Upper lobe of right lung (tissue), 1 donor: ENCODE measurements around the gene DUS1L. TPM values are rescaled to one million over a fixed set of nuclear protein-coding genes. Genes with fewer than 3 reads are reported as not detected.

Experiments used
- ATAC-seq: fragments of 200-7000 bp; cut with Tn5 transposase; one replicate; pipeline ENCODE4 v1.9.1; 2020; ENCODE audit warnings: mild to moderate bottlenecking, moderate library complexity
- DNase-seq: peaks from one replicate; pipeline ENCODE4 v3.0.0-alpha.2; 2020
- H3K27ac ChIP-seq: fragments of 200-600 bp; one replicate; pipeline ENCODE4 v1.8.0; 2022
- H3K27me3 ChIP-seq: fragments of 200-600 bp; one replicate; pipeline ENCODE4 v1.8.0; 2022; ENCODE audit warnings: mild to moderate bottlenecking
- H3K36me3 ChIP-seq: fragments of 200-600 bp; one replicate; pipeline ENCODE4 v1.8.0; 2022
- H3K4me1 ChIP-seq: fragments of 200-600 bp; one replicate; pipeline ENCODE4 v1.8.0; 2022
- H3K4me3 ChIP-seq: fragments of 200-600 bp; one replicate; pipeline ENCODE4 v1.8.0; 2022; ENCODE audit warnings: mild to moderate bottlenecking
- H3K9me3 ChIP-seq: fragments of 200-600 bp; one replicate; pipeline ENCODE4 v1.8.0; 2022
- intact Hi-C: fragments of 100-400 bp; cut with DNase I; formaldehyde crosslinking; loops from one replicate; pipeline ENCODE4 v1.11.0; 2022
- total RNA-seq: library from RNA; stranded (reverse); fragmentation: NEBNext Ultra II Directional; extraction: Animal tissue kit (Norgen Biotek cat#: 25700); gene quantifications from one replicate; pipeline ENCODE4 v1.2.1, GENCODE V29; 2021
- TF ChIP-seq, protein P1 (sequence below): fragments of 200-600 bp; IDR thresholded peaks from one replicate; pipeline ENCODE4 v1.8.0; 2022; ENCODE audit warnings: antibody characterized with exemption
- donor health status: DM: no; HTN: yes; CAD: no; lungs with severe emphysema.

DUS1L gene
- total RNA-seq, 1 donor from 2014 or later: 82.4 TPM

DNA sequence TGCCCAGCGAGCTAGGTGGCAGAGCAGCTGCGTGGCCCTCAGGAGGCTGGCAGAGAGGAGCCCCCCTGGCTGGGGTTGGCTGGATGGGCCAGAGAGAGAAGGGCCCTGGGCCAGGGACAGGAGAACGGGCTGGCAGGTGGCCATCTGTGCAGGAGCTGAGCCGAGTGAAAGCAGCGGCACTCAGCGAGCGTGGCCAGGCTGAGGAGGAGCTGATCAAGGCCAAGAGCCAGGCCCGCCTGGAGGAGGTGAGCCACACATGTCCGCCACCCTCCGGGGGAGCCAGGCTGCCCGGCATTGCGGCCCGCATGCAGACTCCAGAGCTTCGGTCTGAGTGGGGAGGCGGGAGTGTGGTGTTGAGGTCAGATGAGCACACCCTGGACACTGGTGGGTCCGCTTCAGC, 36.2 kb downstream of the DUS1L start:
- Histone ChIP-seq H3K27ac (no peak overlapping the region), H3K27me3 (no peaks in the 10 kb centered on the region), H3K9me3 (no peaks in the 10 kb centered on the region), H3K4me1 (peaks cover 11% of the 10 kb centered on the region), H3K36me3 (no peaks in the 10 kb centered on the region), H3K4me3 (no peak overlapping the region)
- TF ChIP-seq, protein P1, sequence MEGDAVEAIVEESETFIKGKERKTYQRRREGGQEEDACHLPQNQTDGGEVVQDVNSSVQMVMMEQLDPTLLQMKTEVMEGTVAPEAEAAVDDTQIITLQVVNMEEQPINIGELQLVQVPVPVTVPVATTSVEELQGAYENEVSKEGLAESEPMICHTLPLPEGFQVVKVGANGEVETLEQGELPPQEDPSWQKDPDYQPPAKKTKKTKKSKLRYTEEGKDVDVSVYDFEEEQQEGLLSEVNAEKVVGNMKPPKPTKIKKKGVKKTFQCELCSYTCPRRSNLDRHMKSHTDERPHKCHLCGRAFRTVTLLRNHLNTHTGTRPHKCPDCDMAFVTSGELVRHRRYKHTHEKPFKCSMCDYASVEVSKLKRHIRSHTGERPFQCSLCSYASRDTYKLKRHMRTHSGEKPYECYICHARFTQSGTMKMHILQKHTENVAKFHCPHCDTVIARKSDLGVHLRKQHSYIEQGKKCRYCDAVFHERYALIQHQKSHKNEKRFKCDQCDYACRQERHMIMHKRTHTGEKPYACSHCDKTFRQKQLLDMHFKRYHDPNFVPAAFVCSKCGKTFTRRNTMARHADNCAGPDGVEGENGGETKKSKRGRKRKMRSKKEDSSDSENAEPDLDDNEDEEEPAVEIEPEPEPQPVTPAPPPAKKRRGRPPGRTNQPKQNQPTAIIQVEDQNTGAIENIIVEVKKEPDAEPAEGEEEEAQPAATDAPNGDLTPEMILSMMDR: no peak
- no peak for ATAC-seq
- intact Hi-C loops: no loop called here
- DNase-seq: no peak

GRCh38 chr17:82028966-82029365, 36.6 kb downstream of the DUS1L start:
- peaks cover 15% of the 10 kb centered on the region for H3K4me1 ChIP-seq
- no peak for DNase-seq
- no peaks in the 10 kb centered on the region for H3K9me3 ChIP-seq
- TF ChIP-seq, protein P1: no peak
- no peaks in the 10 kb centered on the region for H3K36me3 ChIP-seq
- no peak for ATAC-seq
- intact Hi-C loops: no loop called here
- no peak overlapping the region for H3K27ac ChIP-seq
- no peak overlapping the region for H3K4me3 ChIP-seq
- H3K27me3 ChIP-seq: no peaks in the 10 kb centered on the region

GRCh38 chr17:82028246-82028645, 37.4 kb downstream of the DUS1L start:
- Histone ChIP-seq H3K9me3 (no peaks in the 10 kb centered on the region), H3K27me3 (no peaks in the 10 kb centered on the region), H3K27ac (no peak overlapping the region), H3K4me1 (peaks cover 20% of the 10 kb centered on the region), H3K36me3 (no peaks in the 10 kb centered on the region), H3K4me3 (no peak overlapping the region)
- no peak for ATAC-seq
- intact Hi-C loops: no loop called here
- TF ChIP-seq, protein P1: no peak
- DNase-seq: no peak

- ATAC-seq (no peak), DNase-seq (no peak)
- TF ChIP-seq, protein P1: no peak
- Histone ChIP-seq H3K4me3 (no peak overlapping the region), H3K36me3 (no peaks in the 10 kb centered on the region), H3K4me1 (peaks cover 24% of the 10 kb centered on the region), H3K9me3 (no peaks in the 10 kb centered on the region), H3K27me3 (no peaks in the 10 kb centered on the region), H3K27ac (no peak overlapping the region)
- intact Hi-C loops: no loop called here
These were observed 40.0 kb downstream of the DUS1L start for GRCh38 chr17:82025401-82026107.

DNA sequence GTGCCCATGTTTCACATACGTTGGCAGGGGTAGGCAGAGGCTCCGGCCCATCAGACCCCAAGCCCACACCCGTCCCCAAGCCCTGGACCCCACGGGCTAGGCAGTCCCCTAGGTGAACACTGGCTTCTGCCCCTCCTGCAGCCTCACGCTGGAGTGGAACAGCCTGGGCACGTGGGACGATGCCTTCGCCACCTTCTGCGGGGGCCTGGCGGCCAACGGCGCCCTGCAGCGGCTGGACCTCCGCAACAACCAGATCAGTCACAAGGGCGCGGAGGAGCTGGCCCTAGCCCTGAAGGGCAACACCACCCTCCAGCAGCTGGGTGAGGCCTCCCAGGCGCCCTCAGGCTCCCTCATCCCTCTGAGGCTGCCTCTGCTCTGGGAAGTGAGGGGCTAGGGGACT, 40.7 kb downstream of the DUS1L start:
- no peaks in the 10 kb centered on the region for H3K9me3 ChIP-seq
- peaks cover 20% of the 10 kb centered on the region for H3K4me1 ChIP-seq
- no peaks in the 10 kb centered on the region for H3K27me3 ChIP-seq
- no peak for DNase-seq
- H3K36me3 ChIP-seq: no peaks in the 10 kb centered on the region
- intact Hi-C loops: no loop called here
- H3K27ac ChIP-seq: no peak overlapping the region
- no peak overlapping the region for H3K4me3 ChIP-seq
- ATAC-seq: no peak
- TF ChIP-seq, protein P1: no peak
